ENCODE measurements around the gene ACAD10. TPM values are rescaled to one million over a fixed set of nuclear protein-coding genes. Genes with fewer than 3 reads are reported as not detected.

The ACAD10 gene
- total RNA-seq, 1 experiment from 2014 or later, result 25.3 TPM

- intact Hi-C loops (cut with micrococcal nuclease), result no loop called here
- no peak for TF ChIP-seq POLR2AphosphoS5 (IDR thresholded peaks at IDR 0.05; ENCODE audit: low read depth, low read length)
- no peak for TF ChIP-seq CEBPB (IDR thresholded peaks at IDR 0.05; ENCODE audit: low read depth)
- no peak for TF ChIP-seq REST (IDR thresholded peaks at IDR 0.05; ENCODE audit: low read depth)
- no peak for TF ChIP-seq SRF (IDR thresholded peaks at IDR 0.05; ENCODE audit: low read depth)
- no peak for TF ChIP-seq YY1 (IDR thresholded peaks at IDR 0.05; ENCODE audit: extremely low read depth, insufficient replicate concordance, low read depth, low read length)
- TF ChIP-seq SP1 (IDR thresholded peaks at IDR 0.05; ENCODE audit: low read depth), result no peak
- TF ChIP-seq FOSL1 (IDR thresholded peaks at IDR 0.05; ENCODE audit: low read depth), result no peak
- TF ChIP-seq RAD21 (IDR thresholded peaks at IDR 0.05; ENCODE audit: low read depth), result no peak
- TF ChIP-seq JUND (IDR thresholded peaks at IDR 0.05), result no peak
- no peak for TF ChIP-seq EZH2phosphoT487 (IDR thresholded peaks at IDR 0.05; ENCODE audit: borderline replicate concordance)
- TF ChIP-seq POLR2A (IDR thresholded peaks at IDR 0.05; ENCODE audit: borderline replicate concordance, extremely low read depth, insufficient read depth, insufficient read length), result no peak
- TF ChIP-seq ZNF274 (IDR thresholded peaks at IDR 0.05; ENCODE audit: low read depth, low read length), result no peak
- TF ChIP-seq MAX (IDR thresholded peaks at IDR 0.05), result no peak
- no peak for TF ChIP-seq EZH2 (IDR thresholded peaks at IDR 0.05)
- POLR2A ChIA-PET, result no interaction called here
- Histone ChIP-seq H4K20me1 (ENCODE audit: insufficient read depth) (no peaks in the 10 kb centered on the region), H3K36me3 (ENCODE audit: control insufficient read depth in 1 of 2, insufficient read depth in 2 of 2, low read length in 2 of 2) (peaks cover 6% of the 10 kb centered on the region in 2 experiments; a peak in 1 of 4 replicates), H2AFZ (ENCODE audit: low read depth, low read length, poor library complexity, severe bottlenecking) (no peak overlapping the region), H3K9me2 (ENCODE audit: insufficient read depth) (no peaks in the 10 kb centered on the region), H3K4me3 (replicated peaks in 1 of 2; ENCODE audit: low read depth in 1 of 2, low read length in 2 of 2) (no peak overlapping the region), H3K27ac (ENCODE audit: low read depth, low read length) (no peak overlapping the region), H3K4me1 (ENCODE audit: control insufficient read depth in 1 of 2, insufficient read depth in 2 of 2, low read length in 2 of 2) (no peaks in the 10 kb centered on the region), H3K27me3 (ENCODE audit: insufficient read depth, low read length) (no peaks in the 10 kb centered on the region), H3K79me2 (ENCODE audit: insufficient read depth, low read length) (no peaks in the 10 kb centered on the region), H3K9me3 (ENCODE audit: control insufficient read depth in 1 of 2, insufficient read depth in 1 of 2, low read depth in 1 of 2, low read length in 2 of 2) (no peaks in the 10 kb centered on the region), H3K9ac (ENCODE audit: low read length) (no peak overlapping the region), H3K4me2 (ENCODE audit: low read length) (no peak overlapping the region)
- CTCF ChIA-PET, result no interaction called here
- BruUV-seq (replicated peaks), result no TSS peak
- DNase-seq (ENCODE audit: low read depth, low spot score) (no peak), ATAC-seq (no peak)
- RAD21 ChIA-PET (ENCODE audit: low non-redundant PET in 1 of 2, low total read pairs in 2 of 2, uncharacterized antibody in 2 of 2, unreplicated experiment in 2 of 2), result no interaction called here
Measured at GRCh38 chr12:111748151-111748672, 62.4 kb downstream of the ACAD10 start.

All from HCT116 (cell line).